BLaER1 treated with 17β-estradiol and CSF1 and Interleukin-3, amounts not matched to agents 10 nM and 100 nM (cell line): Measurements from ENCODE around the gene OR5A2.
A peak's percentile ranks its signal among the peaks of the same experiment; 100 is the strongest.
"Not testable (repeated sequence)": the region's sequence is repeated elsewhere in the genome, so short reads cannot be mapped to it uniquely, and the experiment has no call there.

ENCODE experiments used
- H3K27ac ChIP-seq, 11 experiments: shearing (Covaris generic); formaldehyde crosslinking; 2 replicates each; pipeline ENCODE4 v1.8.1; 2022
- H3K27me3 ChIP-seq, 11 experiments: shearing (Covaris generic); formaldehyde crosslinking; 2 replicates each; pipeline ENCODE4 v1.8.1; 2022
- H3K36me3 ChIP-seq, 11 experiments: shearing (Covaris generic); formaldehyde crosslinking; 2 replicates each; pipeline ENCODE4 v1.8.1; 2022
- H3K4me1 ChIP-seq, 10 experiments: shearing (Covaris generic); formaldehyde crosslinking; 2 replicates each; pipeline ENCODE4 v1.8.1; 2022
- H3K4me2 ChIP-seq, 11 experiments: shearing (Covaris generic); formaldehyde crosslinking; 2 replicates each; pipeline ENCODE4 v1.8.1; 2022
- H3K4me3 ChIP-seq, 10 experiments: shearing (Covaris generic); formaldehyde crosslinking; 2 replicates each; pipeline ENCODE4 v1.8.1; 2022
- H3K9ac ChIP-seq, 11 experiments: shearing (Covaris generic); formaldehyde crosslinking; 2 replicates each; pipeline ENCODE4 v1.8.1; 2022
- H3K9me3 ChIP-seq, 11 experiments: shearing (Covaris generic); formaldehyde crosslinking; replicated peaks in 1 of 11; 2 replicates each; pipeline ENCODE4 v1.8.1; 2022
- H4K20me1 ChIP-seq, 11 experiments: shearing (Covaris generic); formaldehyde crosslinking; 2 replicates each; pipeline ENCODE4 v1.8.1; 2022
- Cebpa-rat ChIP-seq, 11 experiments: shearing (Covaris generic); IDR thresholded peaks; 2 replicates each; pipeline ENCODE4 v1.8.1; 2022

OR5A2 gene

GRCh38 chr11:59413646-59414045, 12.6 kb downstream of the OR5A2 start:
- Histone ChIP-seq H3K27me3 (no peaks in the 10 kb centered on the region), H3K4me1 (peaks cover 0 to 11% (median 8%) of the 10 kb centered on the region in 10 experiments; a peak in 11 of 20 replicates), H3K4me2 (peak overlapping the region in 7 of 11 experiments; percentile 2 to 71 (median 50); a peak in 12 of 22 replicates), H3K27ac (peak overlapping the region in 4 of 11 experiments; percentile 32 to 52 (median 44); a peak in 4 of 22 replicates), H4K20me1 (no peaks in the 10 kb centered on the region), H3K9me3 (peaks cover 19 to 49% (median 28%) of the 10 kb centered on the region in 11 experiments), H3K4me3 (no peak overlapping the region), H3K36me3 (no peaks in the 10 kb centered on the region), H3K9ac (no peak overlapping the region)
- peak; percentile 35 to 96 (median 84); a peak in 21 of 22 replicates for TF ChIP-seq Cebpa-rat (IDR thresholded peaks at IDR 0.05)

DNA sequence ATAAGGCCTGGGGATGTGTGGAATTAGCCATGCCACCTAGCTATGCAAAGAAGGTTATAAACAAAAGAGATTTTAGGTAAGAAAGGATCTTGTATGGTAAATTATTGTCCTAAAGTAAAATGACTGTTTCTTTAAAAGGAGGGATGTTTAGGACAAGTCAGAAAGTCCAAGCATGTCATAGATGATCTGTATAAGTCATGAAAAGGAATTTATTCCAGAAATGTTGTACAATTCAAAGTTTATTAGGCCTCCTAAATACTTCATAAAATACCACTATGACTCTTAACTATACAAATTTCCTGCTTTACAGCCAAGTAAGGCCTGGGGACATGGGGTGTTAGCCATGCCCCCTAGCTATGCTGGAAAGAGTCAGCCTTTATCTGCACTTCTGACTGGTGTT, 22.7 kb downstream of the OR5A2 start:
- Histone ChIP-seq H3K4me2 (no peak overlapping the region), H3K9me3 (peaks cover 33 to 62% (median 49%) of the 10 kb centered on the region in 11 experiments), H3K4me3 (peak overlapping the region in 1 of 10 experiments; percentile 24; a peak in 3 of 20 replicates), H3K27ac (no peak overlapping the region), H4K20me1 (no peaks in the 10 kb centered on the region), H3K27me3 (no peaks in the 10 kb centered on the region), H3K36me3 (no peaks in the 10 kb centered on the region; a peak in 1 of 22 replicates), H3K4me1 (no peaks in the 10 kb centered on the region), H3K9ac (no peak overlapping the region)
- TF ChIP-seq Cebpa-rat (IDR thresholded peaks at IDR 0.05), result no peak

DNA sequence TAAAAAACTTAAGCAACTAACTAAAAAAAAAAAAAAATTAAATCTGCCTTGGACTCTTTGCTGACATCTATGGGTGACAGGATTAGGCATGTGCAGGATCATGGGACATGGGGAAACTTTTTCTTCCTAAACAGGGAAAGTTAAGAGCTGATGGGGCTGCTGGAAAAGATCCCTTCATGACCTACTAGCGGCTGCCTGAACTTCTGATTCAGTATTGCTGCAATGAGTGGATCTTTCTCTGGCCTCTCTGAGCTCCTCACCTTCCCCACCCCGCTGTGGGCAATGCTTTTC, 25.0 kb downstream of the OR5A2 start:
- no peaks in the 10 kb centered on the region for H4K20me1 ChIP-seq
- H3K4me1 ChIP-seq, result no peaks in the 10 kb centered on the region
- no peak overlapping the region for H3K4me3 ChIP-seq
- no peaks in the 10 kb centered on the region; a peak in 1 of 22 replicates for H3K36me3 ChIP-seq
- H3K4me2 ChIP-seq, result no peak overlapping the region
- H3K27me3 ChIP-seq, result no peaks in the 10 kb centered on the region
- no peak for TF ChIP-seq Cebpa-rat (IDR thresholded peaks at IDR 0.05)
- H3K27ac ChIP-seq, result no peak overlapping the region
- H3K9me3 ChIP-seq, result peaks cover 29 to 54% (median 43%) of the 10 kb centered on the region in 11 experiments
- no peak overlapping the region for H3K9ac ChIP-seq

DNA sequence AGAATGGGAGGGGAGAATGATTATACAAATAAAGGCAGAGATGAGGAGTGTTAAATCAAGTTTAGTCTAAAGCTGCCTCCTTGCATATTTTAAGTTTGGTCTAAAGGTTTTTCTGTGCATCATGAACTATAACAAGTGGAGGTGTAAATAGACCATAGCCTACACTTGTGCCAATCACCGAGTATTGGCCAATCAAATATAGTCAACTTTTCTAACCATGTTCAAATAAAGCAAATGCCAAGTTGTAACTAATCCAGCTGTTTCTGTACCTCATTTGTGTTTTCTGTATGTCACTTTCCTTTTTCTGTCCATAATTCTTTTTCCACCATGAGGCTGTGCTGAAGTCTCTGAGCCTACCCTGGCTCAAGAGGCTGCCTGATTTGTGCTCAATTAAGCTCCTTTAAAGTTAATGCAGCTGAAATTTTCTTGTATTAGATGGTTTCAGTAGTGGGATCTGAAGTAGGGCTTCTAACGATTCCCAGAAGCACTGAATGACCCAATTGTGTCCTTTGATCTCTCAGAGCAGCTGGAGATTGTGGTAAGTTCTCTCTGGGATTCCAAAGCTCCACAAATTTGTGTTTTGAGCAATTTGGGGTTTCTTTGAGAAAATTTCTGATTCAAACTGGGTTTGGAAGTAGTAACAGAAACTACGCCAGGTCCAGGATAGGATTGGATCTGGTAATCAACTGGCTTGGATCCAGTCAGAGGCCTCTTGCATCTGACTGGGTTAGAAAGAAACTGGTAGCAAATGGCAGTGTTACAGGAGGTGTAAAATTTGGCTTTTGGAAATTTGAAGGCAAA, 25.6 kb downstream of the OR5A2 start:
- H3K4me3 ChIP-seq, result no peak overlapping the region
- no peaks in the 10 kb centered on the region for H3K27me3 ChIP-seq
- H3K9ac ChIP-seq, result no peak overlapping the region
- no peaks in the 10 kb centered on the region; a peak in 1 of 22 replicates for H3K36me3 ChIP-seq
- no peak overlapping the region for H3K4me2 ChIP-seq
- TF ChIP-seq Cebpa-rat (IDR thresholded peaks at IDR 0.05), result no peak
- peaks cover 29 to 48% (median 43%) of the 10 kb centered on the region in 11 experiments for H3K9me3 ChIP-seq
- H4K20me1 ChIP-seq, result no peaks in the 10 kb centered on the region
- H3K27ac ChIP-seq, result no peak overlapping the region
- no peaks in the 10 kb centered on the region for H3K4me1 ChIP-seq

DNA sequence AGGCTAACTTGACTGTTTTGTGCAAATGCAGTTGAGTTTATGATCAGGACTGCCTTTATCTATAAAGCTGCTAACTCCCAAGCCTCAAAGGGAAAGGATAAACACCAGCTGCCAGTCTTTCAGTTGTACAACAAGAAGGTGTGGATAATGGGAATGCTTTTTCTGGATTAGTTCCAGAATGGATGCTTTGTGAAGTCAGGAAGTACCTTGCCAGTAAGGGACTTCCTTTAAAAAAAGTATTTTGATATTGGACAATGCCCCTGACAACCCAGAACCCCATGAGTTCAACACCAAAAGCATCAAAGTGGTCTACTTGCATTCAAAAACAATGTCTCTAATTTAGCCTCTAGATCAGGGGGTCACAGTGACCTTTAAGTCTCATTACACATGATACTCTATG, 32.0 kb downstream of the OR5A2 start:
- H3K4me3 ChIP-seq, result no peak overlapping the region
- H3K4me2 ChIP-seq, result no peak overlapping the region
- H3K9me3 ChIP-seq, result peaks cover 0 to 4% (median 0%) of the 10 kb centered on the region in 11 experiments; a peak in 1 of 22 replicates
- no peak overlapping the region for H3K27ac ChIP-seq
- no peaks in the 10 kb centered on the region for H3K36me3 ChIP-seq
- H3K4me1 ChIP-seq, result no peaks in the 10 kb centered on the region
- no peaks in the 10 kb centered on the region for H4K20me1 ChIP-seq
- H3K9ac ChIP-seq, result no peak overlapping the region
- TF ChIP-seq Cebpa-rat (IDR thresholded peaks at IDR 0.05), result no peak
- no peaks in the 10 kb centered on the region; a peak in 1 of 22 replicates for H3K27me3 ChIP-seq

DNA sequence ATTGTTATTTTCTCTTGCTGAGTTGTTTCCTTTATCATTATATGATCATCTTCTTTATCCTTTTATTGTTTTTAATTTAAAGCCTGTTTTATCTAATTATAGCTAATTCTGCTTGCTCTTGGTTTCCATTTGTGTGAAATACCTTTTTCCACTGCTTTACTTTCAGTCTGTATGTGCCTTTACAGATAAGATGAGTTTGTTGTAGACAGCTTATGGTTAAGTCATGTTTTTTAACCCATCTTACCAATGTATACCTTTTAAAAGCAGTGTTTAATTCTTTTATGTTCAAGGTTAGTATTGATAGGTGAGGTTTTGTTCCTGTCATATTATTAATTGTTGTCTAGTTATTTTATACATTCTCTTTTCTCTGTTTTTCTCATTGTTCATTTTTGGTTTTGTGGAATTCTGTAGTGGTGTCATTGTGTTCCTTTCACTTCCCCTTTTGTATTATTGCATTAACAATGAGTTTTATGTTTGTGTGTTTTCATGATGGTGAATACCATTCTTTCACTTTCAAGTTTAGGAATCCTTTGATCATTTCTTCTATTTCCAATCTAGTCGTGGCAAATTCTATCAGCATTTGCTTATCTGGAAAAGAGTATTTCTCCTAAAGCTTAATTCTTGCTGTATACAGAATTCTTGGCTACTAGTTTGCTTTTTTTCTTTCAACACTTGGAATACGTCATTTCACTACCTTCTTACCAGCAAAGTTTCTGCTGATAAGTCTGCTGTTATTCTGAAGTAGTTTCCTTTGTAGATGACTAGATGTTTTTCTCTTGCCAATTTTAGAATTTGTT, 45.8 kb downstream of the OR5A2 start:
- peak overlapping the region in 7 of 11 experiments; percentile 22 to 69 (median 52); a peak in 12 of 22 replicates for H3K4me2 ChIP-seq
- H3K27me3 ChIP-seq, result peaks cover 0 to 22% (median 0%) of the 10 kb centered on the region in 11 experiments; a peak in 3 of 22 replicates
- H3K4me3 ChIP-seq, result no peak overlapping the region; a peak in 1 of 20 replicates
- no peaks in the 10 kb centered on the region for H3K36me3 ChIP-seq
- no peak for TF ChIP-seq Cebpa-rat (IDR thresholded peaks at IDR 0.05)
- H3K27ac ChIP-seq, result peak overlapping the region in 6 of 11 experiments; percentile 2 to 51 (median 24); a peak in 7 of 22 replicates
- H4K20me1 ChIP-seq, result no peaks in the 10 kb centered on the region
- peaks cover 0 to 7% (median 0%) of the 10 kb centered on the region in 11 experiments; a peak in 3 of 22 replicates for H3K9me3 ChIP-seq
- peaks cover 0 to 17% (median 7%) of the 10 kb centered on the region in 10 experiments; a peak in 11 of 20 replicates for H3K4me1 ChIP-seq
- H3K9ac ChIP-seq, result no peak overlapping the region

- not testable (repeated sequence) for H3K4me2 ChIP-seq, H3K4me3 ChIP-seq
Observed at GRCh38 chr11:59372324-59372723, 53.9 kb downstream of the OR5A2 start.

DNA sequence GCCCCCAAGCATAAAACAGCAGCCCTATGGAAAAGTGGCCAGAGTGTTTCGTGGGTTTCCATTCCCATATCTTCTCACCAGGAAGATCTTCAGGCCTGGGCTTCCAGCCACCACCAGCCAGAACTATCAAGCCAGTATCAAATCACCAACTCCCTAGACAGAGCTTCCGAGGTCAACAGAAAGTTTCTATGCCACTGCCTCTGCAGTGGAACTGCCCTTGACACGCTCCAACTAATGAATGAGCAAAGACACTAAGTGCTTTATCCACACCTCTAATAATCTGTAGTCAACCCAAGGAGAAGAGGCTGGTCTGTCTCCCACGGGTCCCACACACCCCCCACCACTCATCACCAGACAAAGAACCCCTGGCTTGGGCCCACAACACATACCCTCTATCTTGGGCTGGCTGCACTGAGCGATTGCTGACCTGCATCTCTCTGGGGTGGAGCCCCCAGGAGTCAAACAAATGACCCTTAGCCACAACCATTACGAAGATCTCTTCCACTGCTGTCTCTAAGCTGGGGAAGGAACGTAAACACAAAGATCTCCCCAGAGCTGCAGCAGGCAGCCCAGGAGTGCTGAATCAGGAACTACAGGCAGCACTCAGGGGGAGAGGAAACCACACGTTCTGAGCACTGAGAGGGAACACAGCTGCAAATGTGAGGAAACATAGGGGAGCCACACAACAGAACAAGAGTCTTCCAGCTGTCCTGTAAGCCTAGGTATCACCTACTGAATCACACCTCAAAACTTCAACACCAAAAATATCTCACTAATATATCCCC, 57.8 kb downstream of the OR5A2 start:
- Histone ChIP-seq H3K9ac (peak overlapping the region in 9 of 11 experiments; percentile 40 to 65 (median 56); a peak in 16 of 22 replicates), H3K4me2 (peak overlapping the region; percentile 71 to 89 (median 81)), H3K36me3 (no peaks in the 10 kb centered on the region), H3K27me3 (no peaks in the 10 kb centered on the region), H4K20me1 (no peaks in the 10 kb centered on the region), H3K9me3 (peaks cover 25 to 41% (median 31%) of the 10 kb centered on the region in 11 experiments), H3K27ac (peak overlapping the region in 9 of 11 experiments; percentile 49 to 85 (median 74); a peak in 19 of 22 replicates), H3K4me1 (peaks cover 17 to 25% (median 22%) of the 10 kb centered on the region in 10 experiments), H3K4me3 (no peak overlapping the region; a peak in 1 of 20 replicates)
- TF ChIP-seq Cebpa-rat (IDR thresholded peaks at IDR 0.05), result no peak

More at GRCh38 chr11:59372324-59372723, 53.9 kb downstream of the OR5A2 start:
- not testable (repeated sequence) for H3K9ac ChIP-seq, H4K20me1 ChIP-seq, H3K36me3 ChIP-seq, H3K27ac ChIP-seq, H3K27me3 ChIP-seq
- Histone ChIP-seq H3K9me3 (peaks cover 25 to 50% (median 31%) of the 10 kb centered on the region in 11 experiments), H3K4me1 (peaks cover 15 to 21% (median 20%) of the 10 kb centered on the region in 10 experiments)
